HepG2 (cell line): ENCODE results near the gene SCYL1. TPM values are rescaled to one million over a fixed set of nuclear protein-coding genes. Genes with fewer than 3 reads are reported as not detected.
A peak's percentile ranks its signal among the peaks of the same experiment; 100 is the strongest.

Source experiments
- ATF7 ChIP-seq, 2 experiments: fragments of 450-650 bp in 1 of 2; sonication (generic) in 1 of 2; formaldehyde crosslinking in 1 of 2; IDR thresholded peaks; 2 replicates each; pipeline versions ENCODE4 v1.4.0 to v1.6.1; 2016 to 2020; ENCODE audit warnings: antibody characterized with exemption in 1 of 2, mild to moderate bottlenecking in 1 of 2, missing genetic modification reagents in 1 of 2
- CREB1 ChIP-seq, 2 experiments: fragments of 450-650 bp in 1 of 2; IDR thresholded peaks; 2 replicates each; pipeline ENCODE4 v1.6.1; 2016 to 2017; ENCODE audit warnings: control low read depth in 1 of 2, mild to moderate bottlenecking in 1 of 2, missing compliant biosample characterization in 1 of 2, missing genetic modification characterization in 1 of 2
- CREM ChIP-seq, 2 experiments: sonication (generic) in 1 of 2; formaldehyde crosslinking in 1 of 2; IDR thresholded peaks; 2 replicates each; pipeline versions ENCODE4 v1.4.0 to v1.6.1; 2016 to 2020; ENCODE audit warnings: antibody characterized with exemption in 1 of 2, mild to moderate bottlenecking in 1 of 2, missing genetic modification reagents in 1 of 2
- E2F1 ChIP-seq: sonication (generic); formaldehyde crosslinking; IDR thresholded peaks from 2 replicates; pipeline ENCODE4 v1.5.0; 2020; ENCODE audit warnings: missing genetic modification reagents
- FOSL1 ChIP-seq: sonication (generic); formaldehyde crosslinking; IDR thresholded peaks from 2 replicates; pipeline ENCODE4 v1.9.0; 2021; ENCODE audit warnings: missing genetic modification reagents, borderline replicate concordance
- FOXJ3 ChIP-seq: sonication (generic); formaldehyde crosslinking; IDR thresholded peaks from 2 replicates; pipeline ENCODE4 v1.4.0; 2020; ENCODE audit warnings: missing genetic modification reagents, mild to moderate bottlenecking, borderline replicate concordance
- HDAC1 ChIP-seq: sonication (generic); formaldehyde crosslinking; IDR thresholded peaks from 2 replicates; pipeline ENCODE4 v1.5.1; 2020; ENCODE audit warnings: mild to moderate bottlenecking, missing genetic modification reagents
- HNF4A ChIP-seq: sonication (generic); formaldehyde crosslinking; IDR thresholded peaks from 2 replicates; pipeline ENCODE4 v1.4.0; 2020; ENCODE audit warnings: missing genetic modification reagents
- HOXA5 ChIP-seq: sonication (generic); formaldehyde crosslinking; IDR thresholded peaks from 2 replicates; pipeline ENCODE4 v1.4.0; 2020; ENCODE audit warnings: missing genetic modification reagents
- KAT2B ChIP-seq: fragments of 150-350 bp; IDR thresholded peaks from 2 replicates; pipeline ENCODE4 v1.6.1; 2014; ENCODE audit warnings: low read depth, low read length, borderline replicate concordance
- NCOR1 ChIP-seq: fragments of 200-600 bp; sonication (generic); IDR thresholded peaks from 2 replicates; pipeline ENCODE4 v1.7.0; 2017; ENCODE audit warnings: antibody characterized with exemption, low read length, borderline replicate concordance
- NR2F6 ChIP-seq, 2 experiments: IDR thresholded peaks; 2 replicates each; pipeline ENCODE4 v1.6.1; 2016; ENCODE audit warnings: antibody characterized with exemption in 1 of 2, mild to moderate bottlenecking in 1 of 2
- RBAK ChIP-seq: sonication (generic); formaldehyde crosslinking; IDR thresholded peaks from 2 replicates; pipeline ENCODE4 v1.5.1; 2020; ENCODE audit warnings: mild to moderate bottlenecking, missing genetic modification reagents
- SKI ChIP-seq: fragments of 450-650 bp; IDR thresholded peaks from one replicate; pipeline ENCODE4 v1.6.1; 2018; ENCODE audit warnings: mild to moderate bottlenecking; ENCODE audit not compliant: partially characterized antibody
- SRY ChIP-seq: sonication (generic); formaldehyde crosslinking; IDR thresholded peaks from 2 replicates; pipeline ENCODE4 v1.8.0; 2022; ENCODE audit warnings: mild to moderate bottlenecking, missing genetic modification reagents
- TEF ChIP-seq: sonication (generic); formaldehyde crosslinking; IDR thresholded peaks from 2 replicates; pipeline ENCODE4 v1.5.0; 2020; ENCODE audit warnings: missing genetic modification reagents
- ZBTB10 ChIP-seq: sonication (generic); formaldehyde crosslinking; IDR thresholded peaks from 2 replicates; pipeline ENCODE4 v1.4.0; 2020; ENCODE audit warnings: missing genetic modification reagents, borderline replicate concordance
- ZKSCAN1 ChIP-seq: fragments of 150-350 bp; IDR thresholded peaks from 2 replicates; pipeline ENCODE4 v1.6.1; 2014; ENCODE audit warnings: low read length
- ZNF282 ChIP-seq: fragments of 450-650 bp; IDR thresholded peaks from 2 replicates; pipeline ENCODE4 v1.6.1; 2018; ENCODE audit not compliant: partially characterized antibody
- ZNF574 ChIP-seq: sonication (generic); formaldehyde crosslinking; IDR thresholded peaks from 2 replicates; pipeline ENCODE4 v1.4.0; 2020; ENCODE audit warnings: missing genetic modification reagents
- ZNF740 ChIP-seq: sonication (generic); formaldehyde crosslinking; IDR thresholded peaks from 2 replicates; pipeline ENCODE4 v1.4.0; 2020; ENCODE audit warnings: missing genetic modification reagents
- ZNF766 ChIP-seq: sonication (generic); formaldehyde crosslinking; IDR thresholded peaks from 2 replicates; pipeline ENCODE4 v1.5.0; 2020; ENCODE audit warnings: missing genetic modification reagents, borderline replicate concordance
- ZNF782 ChIP-seq: sonication (generic); formaldehyde crosslinking; IDR thresholded peaks from 2 replicates; pipeline ENCODE4 v1.4.0; 2020; ENCODE audit warnings: missing genetic modification reagents, mild to moderate bottlenecking, borderline replicate concordance
- polyA plus RNA-seq, 8 experiments: library from polyadenylated mRNA; depleted of rRNA in 3 of 8; stranded (reverse) in 7 of 8; unstranded in 1 of 8; fragments of >200 nt; fragmentation: Illumina TruSeq in 4 of 8; extraction: Trizol in 4 of 8; gene quantifications; 2 replicates each; pipeline versions ENCODE4 v1.2.1 to v1.2.3, GENCODE V29; 2011 to 2016; ENCODE audit warnings: low read depth in 4 of 8, missing spikeins in 1 of 8, mixed read lengths in 1 of 8; ENCODE audit not compliant: insufficient read depth in 1 of 8
- total RNA-seq, 5 experiments: library from RNA; depleted of rRNA; stranded (reverse); fragments of >200 nt; fragmentation: Illumina TruSeq; extraction: Trizol; gene quantifications; 2 replicates each; pipeline ENCODE4 v1.2.3, GENCODE V29; 2016; ENCODE audit warnings: low read depth in 1 of 5

Gene SCYL1
- total and polyA plus RNA-seq, 2 of the 13 experiments (the other 11 are each of a cell fraction or from before 2014, with no cell fraction given) = 65.9 to 103 TPM

- TF ChIP-seq SRY (CRISPR knock-in tag) (0 out of 2 replicates have a peak, but pooled peaks have one; percentile 11), ZBTB10 (CRISPR knock-in tag) (peak; percentile 57; the same call in 1 of the 2 replicates), SKI (peak; percentile 45), CREB1 (IDR thresholded peaks at IDR 0.05) (0 out of 2 replicates have a peak, but pooled peaks have one; percentile 64), CREB1 (CRISPR knock-in tag; IDR thresholded peaks at IDR 0.05) (no peak; the same call in 1 of the 2 replicates), ZNF740 (peak; percentile 22), TEF (CRISPR knock-in tag) (0 out of 2 replicates have a peak, but pooled peaks have one; percentile 14), E2F1 (CRISPR knock-in tag) (peak; percentile 58; the same call in 1 of the 2 replicates), HOXA5 (CRISPR knock-in tag) (0 out of 2 replicates have a peak, but pooled peaks have one; percentile 62), CREM (IDR thresholded peaks at IDR 0.05) (no peak), CREM (CRISPR knock-in tag; IDR thresholded peaks at IDR 0.05) (no peak), ZKSCAN1 (peak; percentile 2; the same call in 1 of the 2 replicates), HDAC1 (peak; percentile 71), NR2F6 (IDR thresholded peaks at IDR 0.05) (peak; percentile 38), NR2F6 (CRISPR knock-in tag; IDR thresholded peaks at IDR 0.05) (no peak), NCOR1 (peak; percentile 57; the same call in 1 of the 2 replicates), RBAK (CRISPR knock-in tag) (no peak), ZNF574 (CRISPR knock-in tag) (no peak), ZNF766 (CRISPR knock-in tag) (0 out of 2 replicates have a peak, but pooled peaks have one; percentile 24), FOXJ3 (CRISPR knock-in tag) (peak; percentile 61), HNF4A (CRISPR knock-in tag) (0 out of 2 replicates have a peak, but pooled peaks have one; percentile 36), FOSL1 (CRISPR knock-in tag) (no peak), ATF7 (IDR thresholded peaks at IDR 0.05) (0 out of 2 replicates have a peak, but pooled peaks have one; percentile 14), ATF7 (CRISPR knock-in tag; IDR thresholded peaks at IDR 0.05) (no peak), ZNF282 (no peak), KAT2B (no peak), ZNF782 (CRISPR knock-in tag) (no peak)
These were observed 26.2 kb upstream of the SCYL1 start (continued) for GRCh38 chr11:65498727-65498976.
